ENCODE results near the gene HIGD1A. TPM values are rescaled to one million over a fixed set of nuclear protein-coding genes. Genes with fewer than 3 reads are reported as not detected.
A peak's percentile ranks its signal among the peaks of the same experiment; 100 is the strongest.

HIGD1A gene
- total and polyA plus RNA-seq, 9 of the 15 experiments (the other 6 are each of a cell fraction or from before 2014, with no cell fraction given): 165 to 1,185 (median 333) TPM

DNA sequence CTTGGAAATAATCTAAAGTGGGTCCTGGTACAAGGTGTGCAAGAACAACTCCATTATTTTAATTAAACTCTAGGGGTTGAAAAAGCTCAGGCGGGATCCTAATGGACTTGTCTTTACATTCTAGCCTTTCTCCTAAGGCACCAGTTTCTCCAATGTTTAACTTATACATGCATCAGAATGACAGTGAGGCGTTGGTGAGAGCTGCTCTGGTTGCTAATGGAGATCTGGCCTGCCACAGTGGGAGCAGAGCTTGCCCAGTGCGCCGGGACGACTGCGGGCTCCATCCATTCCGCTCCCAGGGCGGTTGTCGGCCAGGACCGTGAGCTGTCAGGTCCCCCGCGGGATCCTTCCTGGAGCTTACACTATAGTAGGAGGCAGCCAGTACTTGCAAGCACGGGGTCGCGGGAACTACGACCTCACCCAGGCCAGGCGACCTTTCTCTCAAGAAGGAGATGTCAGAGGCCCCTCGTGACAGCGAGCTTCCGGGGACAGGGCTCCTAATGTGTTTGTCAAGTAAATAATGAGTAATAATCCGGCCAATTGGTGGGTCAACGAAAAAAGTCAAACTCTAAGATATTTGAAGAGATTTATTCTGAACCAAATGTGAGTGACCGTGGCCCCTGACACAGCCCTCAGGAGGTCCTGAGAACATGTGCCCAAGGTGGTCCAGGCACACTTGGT is 991 bp upstream of the HIGD1A start (continued):
- no peak for TF ChIP-seq PREB (CRISPR knock-in tag; IDR thresholded peaks at IDR 0.05)
- TF ChIP-seq ZNF561 (CRISPR knock-in tag; conservative IDR thresholded peaks at IDR 0.05): no peak
- TF ChIP-seq NFXL1 (CRISPR knock-in tag; IDR thresholded peaks at IDR 0.05): no peak
- no peak for TF ChIP-seq ZNF143 (CRISPR knock-in tag; IDR thresholded peaks at IDR 0.05)
- peak in 1 of 2 experiments; percentile 40 for TF ChIP-seq E2F6 (IDR thresholded peaks at IDR 0.05; ENCODE audit: borderline replicate concordance in 1 of 2, extremely low read depth in 1 of 2, insufficient read depth in 1 of 2, insufficient read length in 1 of 2, low read depth in 1 of 2, low read length in 1 of 2, poor library complexity in 1 of 2, severe bottlenecking in 1 of 2)
- TF ChIP-seq BRCA1 (IDR thresholded peaks at IDR 0.05): no peak
- no peak for TF ChIP-seq BRCA1 (CRISPR knock-in tag; IDR thresholded peaks at IDR 0.05)
- no peak for TF ChIP-seq FOXJ3 (CRISPR knock-in tag; IDR thresholded peaks at IDR 0.05)
- no peak for TF ChIP-seq GTF2A2 (tag; IDR thresholded peaks at IDR 0.05)
- TF ChIP-seq POLR2B (IDR thresholded peaks at IDR 0.05; ENCODE audit: low read depth, partially characterized antibody): no peak
- no peak for TF ChIP-seq CAMTA2 (CRISPR knock-in tag; conservative IDR thresholded peaks at IDR 0.05)
- no peak for TF ChIP-seq NUFIP1 (IDR thresholded peaks at IDR 0.05; ENCODE audit: partially characterized antibody)
- 0 out of 2 replicates have a peak, but pooled peaks have one; percentile 40 for TF ChIP-seq ZNF263 (CRISPR knock-in tag; IDR thresholded peaks at IDR 0.05; ENCODE audit: borderline replicate concordance)
- 0 out of 2 replicates have a peak, but pooled peaks have one; percentile 15 for TF ChIP-seq ESRRA (IDR thresholded peaks at IDR 0.05; ENCODE audit: borderline replicate concordance, low read depth)
